Fibroblast of gingiva (primary cell): ENCODE measurements around the gene JMJD7.

Experiments used
- DNase-seq: peaks from one replicate; pipeline ENCODE4 v3.0.0-alpha.2; 2011; ENCODE audit warnings: low read depth

Gene JMJD7

DNA sequence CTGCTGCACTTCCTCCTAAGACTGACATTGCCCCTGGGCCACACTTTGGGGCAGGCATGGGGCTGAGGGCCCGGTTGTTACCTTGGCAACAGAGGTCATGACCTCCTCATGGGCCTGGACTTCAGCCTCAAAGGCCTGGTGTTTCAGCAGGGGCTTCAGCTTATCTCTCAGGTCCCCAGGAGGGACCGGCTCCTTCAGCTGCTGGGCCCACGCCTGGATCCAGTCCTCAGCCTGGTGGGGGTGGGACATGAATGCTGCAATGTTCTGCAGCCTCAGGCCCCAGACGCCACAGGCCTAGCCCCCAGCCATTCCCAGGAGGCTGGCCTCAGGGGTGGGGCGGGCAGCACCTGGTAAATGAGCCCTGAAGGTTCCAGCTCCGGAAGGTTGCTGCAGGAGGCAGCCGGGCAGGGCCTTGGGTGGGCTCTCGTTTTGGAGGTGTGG is 38.4 kb downstream of the JMJD7 start:
- no peak for DNase-seq

DNA sequence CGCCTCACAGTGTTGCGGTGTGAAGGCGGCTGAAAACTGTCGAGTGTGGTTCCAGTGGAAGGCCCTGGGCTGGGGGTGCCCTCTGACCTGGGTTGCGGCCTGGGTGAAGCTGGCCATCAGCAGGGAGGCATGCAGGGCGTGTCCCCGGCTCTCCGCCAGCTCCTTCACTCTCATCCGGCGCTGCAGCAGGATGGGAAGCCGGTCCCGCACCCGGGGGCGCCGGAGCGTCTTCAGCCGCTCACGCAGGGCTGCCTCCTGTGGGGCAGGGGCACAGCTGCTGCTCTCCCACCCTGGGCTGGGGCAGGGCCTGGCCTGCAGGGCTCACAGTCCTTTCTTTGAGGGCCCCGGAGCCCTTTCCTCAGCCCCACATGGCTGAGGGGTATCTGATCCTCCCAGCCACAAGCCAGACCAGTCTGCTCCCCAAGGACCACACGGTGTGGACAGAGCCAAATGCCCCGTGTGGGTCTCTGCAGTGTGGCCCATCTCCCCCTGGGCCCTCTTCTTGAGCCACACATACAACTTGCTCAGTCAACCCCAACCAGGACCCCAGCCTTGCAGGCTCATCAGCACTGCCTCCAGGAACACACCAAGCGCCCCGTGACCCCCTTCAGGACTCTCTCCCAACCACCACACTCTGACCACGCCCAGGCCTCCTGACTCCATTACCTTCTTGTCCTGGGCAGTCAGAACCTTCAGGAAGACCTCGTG is 39.1 kb downstream of the JMJD7 start:
- DNase-seq, result no peak

DNA sequence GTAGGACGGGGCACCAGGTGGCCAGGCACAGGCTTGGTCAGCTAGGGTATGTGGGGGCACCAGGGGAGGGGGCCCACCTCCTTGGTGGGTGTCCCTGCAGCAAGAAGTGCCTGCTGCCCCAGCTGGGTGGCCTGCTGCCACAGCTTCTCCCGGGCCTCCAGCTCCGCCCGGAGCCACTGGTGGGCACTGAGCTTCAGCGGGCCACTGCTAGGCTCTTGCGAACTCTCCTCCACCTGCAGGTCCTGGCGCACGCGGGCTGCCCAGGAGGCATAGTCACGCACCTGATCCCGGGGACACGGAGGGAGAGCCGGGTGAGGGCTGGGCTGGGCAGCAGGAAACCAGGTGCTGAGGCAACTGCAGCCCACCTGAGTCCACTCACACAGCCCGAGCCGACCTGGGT is 40.4 kb downstream of the JMJD7 start:
- no peak for DNase-seq

DNA sequence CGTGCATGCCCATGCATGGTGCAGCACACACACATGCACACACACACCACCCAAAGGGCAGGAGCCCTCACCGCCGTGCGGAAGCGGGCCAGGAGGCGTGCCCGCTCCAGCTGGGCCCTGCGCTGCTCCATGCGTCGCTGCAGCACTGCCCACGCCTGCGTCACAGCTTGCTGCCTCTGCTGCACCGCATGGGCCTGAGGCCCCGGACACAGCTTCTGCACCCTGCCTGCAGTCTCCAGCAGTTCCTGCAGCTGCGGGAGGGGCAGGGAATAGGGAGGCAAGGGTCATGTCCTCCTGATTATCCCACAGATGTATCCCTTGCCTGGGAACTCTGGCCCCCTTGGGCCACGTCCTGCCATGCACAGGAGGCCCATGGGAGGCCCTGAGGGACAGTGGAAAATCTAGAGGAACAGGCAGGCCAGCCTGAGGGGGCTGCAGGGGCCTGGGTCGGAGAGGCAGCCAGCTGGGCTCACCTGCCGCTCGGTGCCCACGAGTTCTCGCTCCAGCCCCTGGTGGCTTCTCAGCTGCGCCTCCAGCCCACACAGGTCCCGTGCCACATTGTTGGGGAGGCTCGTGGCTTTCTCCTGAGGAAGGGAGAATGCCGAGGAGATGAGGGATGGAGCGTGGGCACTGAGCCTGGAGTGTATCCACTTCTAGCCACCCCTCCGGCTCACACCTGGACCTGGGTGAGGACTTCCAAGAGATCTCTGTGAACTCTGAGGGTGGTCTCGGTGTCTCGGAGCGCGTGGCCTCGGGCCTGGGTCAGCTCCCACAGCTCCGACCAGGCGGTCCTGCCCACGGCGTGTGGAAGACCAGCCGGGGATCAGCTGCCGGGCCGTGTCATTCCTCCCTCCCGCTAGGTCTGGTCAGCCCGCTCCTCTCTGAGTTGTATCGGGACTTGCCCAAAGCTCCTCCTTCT is 42.1 kb downstream of the JMJD7 start:
- no peak for DNase-seq

DNA sequence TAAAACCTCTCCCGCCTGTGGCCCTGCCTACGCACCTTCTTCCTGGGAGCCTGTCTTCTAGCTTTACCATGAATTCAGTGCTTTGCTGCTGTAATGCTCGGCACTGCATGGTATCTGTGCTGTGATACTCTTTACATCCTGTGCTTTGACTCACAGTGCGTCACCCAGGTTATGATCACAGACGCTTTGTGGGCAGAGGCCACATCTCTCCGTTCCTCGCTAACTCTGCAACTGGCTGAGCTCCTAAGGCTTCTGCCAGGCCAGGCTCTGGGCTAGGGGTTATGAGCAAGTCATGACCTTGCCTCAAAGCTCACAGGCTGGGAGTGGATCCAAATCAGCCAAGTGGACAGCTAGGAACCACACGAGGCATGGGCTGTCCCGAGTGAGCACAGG is 42.8 kb downstream of the JMJD7 start:
- DNase-seq, result peak; percentile 18

DNA sequence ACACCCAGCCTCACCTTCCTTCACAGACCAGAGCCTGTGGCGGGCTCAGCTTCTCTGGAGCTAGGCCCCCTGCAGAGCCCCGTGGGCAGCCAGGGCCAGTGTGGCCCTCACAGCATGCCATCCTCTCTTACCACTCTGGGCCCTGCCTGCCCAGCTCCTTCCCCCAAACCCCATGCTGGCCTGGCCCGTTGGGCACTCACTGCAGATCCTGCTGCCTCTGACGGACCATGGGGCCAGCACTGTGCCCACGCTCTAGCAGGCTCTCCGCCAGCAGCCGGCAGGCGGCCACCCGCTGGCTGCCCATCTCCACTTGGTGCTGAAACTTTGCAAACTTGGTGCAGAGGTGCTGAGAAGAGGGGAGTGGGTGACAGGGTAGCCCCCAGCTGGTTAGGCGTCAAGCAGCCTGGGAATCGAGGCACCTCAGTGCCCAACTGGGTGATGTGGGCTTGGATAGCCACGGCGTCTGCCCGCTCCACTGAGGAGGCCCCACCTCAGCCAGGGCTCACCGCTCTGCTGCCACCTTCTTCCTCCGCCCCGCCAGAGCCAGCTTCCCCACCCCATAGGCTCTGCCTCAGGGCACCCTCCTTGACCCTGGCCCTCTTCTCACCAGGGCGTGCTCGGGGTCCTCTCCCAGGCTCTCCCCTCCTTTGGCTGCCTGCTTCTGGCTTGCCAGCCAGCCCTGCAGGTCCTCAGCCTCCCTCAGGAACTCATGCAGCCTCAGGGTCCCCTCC is 43.4 kb downstream of the JMJD7 start:
- DNase-seq, result no peak

DNA sequence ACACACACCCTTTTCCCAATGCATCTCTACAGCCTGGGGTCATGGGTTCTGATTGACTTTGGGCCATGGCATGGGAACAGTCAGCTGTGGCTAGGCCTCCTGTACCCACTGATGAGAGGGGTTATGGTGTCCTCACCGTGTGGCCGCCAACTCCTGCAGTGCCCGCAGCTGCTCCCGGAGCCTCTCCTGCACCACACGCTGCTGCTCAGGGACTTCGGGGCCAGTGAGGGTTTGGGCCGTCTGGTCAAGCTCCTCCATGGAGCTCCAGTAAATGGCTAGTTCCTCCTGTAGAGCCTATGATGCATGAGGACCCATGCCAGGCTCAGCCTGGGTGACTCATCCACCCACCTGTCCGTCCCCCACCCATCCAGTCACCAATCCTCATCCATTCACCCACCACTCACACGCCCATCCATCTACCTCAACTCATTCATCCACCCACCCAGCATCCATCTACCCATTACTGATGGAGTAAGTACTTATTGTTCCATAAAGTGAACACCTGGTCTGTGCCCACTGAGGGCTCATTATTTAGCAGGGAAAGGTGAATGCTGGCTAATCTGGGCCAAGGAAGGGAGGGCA is 44.4 kb downstream of the JMJD7 start:
- no peak for DNase-seq

DNA sequence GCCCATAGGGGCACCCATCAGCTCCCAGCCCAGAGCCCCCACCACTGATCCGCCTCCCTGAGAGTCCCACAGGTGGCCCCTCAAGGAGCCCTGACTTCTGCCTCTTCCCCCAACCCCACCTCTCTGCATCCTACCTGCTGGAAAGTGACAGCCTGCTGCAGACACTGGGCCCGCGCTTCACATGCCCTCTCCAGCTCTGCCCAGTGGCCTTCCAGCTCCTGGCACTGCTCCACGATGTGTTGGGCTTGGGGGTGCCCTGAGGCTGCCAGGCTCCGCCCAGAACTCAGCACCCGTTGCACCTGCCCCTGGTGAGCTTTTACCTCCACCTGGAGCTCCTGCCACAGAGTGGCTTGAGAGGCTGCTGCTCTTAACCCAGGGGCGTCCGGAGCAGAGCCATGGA is 45.8 kb downstream of the JMJD7 start:
- DNase-seq, result no peak

DNA sequence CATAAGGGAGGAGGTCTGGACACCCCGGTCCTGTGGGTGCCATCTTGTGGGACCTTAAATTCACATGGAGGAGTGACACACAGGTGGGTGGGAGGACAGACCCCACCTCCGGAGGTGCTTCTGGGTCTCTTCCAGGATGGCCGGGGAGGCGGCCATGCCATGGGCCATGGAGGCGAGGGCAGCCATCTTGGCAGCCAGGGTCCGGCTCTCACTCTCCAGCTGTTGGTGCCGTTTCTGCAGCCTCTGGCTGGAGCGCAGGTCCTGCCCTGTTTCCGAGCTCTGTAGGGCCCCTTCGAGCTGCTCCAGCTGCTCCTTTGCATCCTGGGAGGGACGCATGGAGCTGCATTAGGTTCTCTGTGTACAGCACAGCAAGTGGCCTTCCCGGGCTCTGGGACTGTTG is 46.8 kb downstream of the JMJD7 start:
- no peak for DNase-seq

DNA sequence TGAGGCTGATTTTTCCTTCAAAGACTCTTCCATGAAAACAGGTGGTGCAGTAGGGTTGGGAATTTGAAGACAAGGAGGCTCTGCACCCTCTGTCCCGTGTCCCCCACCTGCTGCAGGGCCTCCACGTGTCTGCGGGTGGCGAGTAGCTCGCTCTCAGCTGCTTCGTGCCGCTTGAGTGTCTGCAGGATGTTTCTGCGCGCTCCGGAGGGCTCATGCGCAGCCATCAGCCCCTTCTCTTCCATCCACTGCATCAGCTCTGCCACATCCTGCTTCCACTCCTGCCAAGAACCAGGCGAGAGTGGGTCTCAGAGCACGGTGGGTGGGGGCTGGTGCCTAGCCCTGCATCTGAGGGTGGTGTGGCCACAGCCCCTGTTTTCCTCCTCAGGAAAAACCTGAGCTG is 48.1 kb downstream of the JMJD7 start:
- no peak for DNase-seq

DNA sequence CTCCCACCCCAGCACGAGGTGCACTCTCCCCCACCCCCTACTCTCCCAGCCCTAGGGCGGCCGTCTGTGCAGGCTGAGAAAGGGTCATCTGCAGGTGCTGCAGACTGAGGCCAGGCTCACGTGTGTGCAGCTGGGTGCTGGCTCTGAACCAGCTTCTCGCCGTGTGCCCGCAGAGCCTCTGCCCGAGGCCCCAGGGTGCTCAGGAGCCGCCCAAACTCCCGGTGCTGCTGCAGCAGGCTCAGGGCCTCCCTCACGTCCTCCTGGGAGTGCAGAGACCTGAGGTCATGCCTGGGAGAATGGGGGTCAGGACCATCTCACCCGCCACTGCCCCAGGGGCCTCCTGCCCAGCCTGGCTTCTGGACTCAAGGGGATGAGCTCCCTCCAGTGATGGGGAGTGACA is 48.8 kb downstream of the JMJD7 start:
- DNase-seq, result no peak

DNA sequence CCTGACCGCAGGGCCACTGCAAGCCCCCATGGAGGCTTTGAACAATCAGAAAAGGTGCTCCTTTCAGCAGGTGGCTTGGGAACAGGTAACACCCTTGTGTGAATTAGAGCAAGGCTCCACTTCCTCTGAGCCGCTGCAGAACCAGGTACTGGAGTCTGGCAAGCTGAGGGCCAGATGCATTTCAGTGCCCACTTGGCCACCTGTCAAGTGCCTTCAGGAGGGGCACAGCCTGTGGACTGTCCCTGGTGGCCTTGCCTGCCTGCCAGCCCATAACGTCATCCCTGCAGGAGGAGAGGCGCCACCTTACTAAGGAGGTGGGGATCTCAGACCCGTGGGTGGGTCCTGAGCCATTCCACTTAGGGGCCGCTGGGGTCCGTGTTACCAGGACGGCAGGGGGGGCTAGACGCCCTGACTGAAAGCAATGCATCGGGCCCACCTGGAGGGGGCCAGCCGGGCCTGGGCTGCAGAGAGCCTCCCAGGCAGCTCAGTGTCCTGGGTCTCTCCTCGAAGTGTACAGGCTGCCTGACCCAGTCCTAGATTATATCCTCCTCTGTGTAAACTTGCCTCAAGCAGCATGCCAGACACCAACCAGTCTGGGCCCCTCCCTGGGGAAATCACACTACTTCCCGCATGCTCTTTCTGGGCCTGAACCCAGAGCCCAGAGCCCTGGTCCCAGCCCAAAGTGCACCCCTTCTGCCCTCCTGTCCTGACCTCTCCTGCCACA is 49.9 kb downstream of the JMJD7 start:
- no peak for DNase-seq

DNA sequence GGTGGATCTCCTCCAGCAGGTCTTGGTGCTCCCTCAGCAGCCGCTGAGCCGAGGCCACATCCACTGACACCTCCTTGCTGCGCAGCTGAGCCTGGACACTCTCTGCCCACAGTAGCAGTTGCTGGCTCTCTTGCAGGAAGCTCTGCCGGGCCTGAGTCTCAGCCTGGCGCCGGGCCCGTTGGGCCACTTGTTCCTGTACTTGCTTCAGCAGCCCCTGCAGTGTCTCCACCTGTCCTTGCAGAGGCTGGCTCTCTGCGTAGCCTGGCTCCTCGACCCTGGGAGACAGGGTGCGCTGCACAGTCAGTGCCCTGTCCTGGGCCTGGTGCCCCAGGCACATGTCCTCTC is 50.4 kb downstream of the JMJD7 start:
- no peak for DNase-seq

DNA sequence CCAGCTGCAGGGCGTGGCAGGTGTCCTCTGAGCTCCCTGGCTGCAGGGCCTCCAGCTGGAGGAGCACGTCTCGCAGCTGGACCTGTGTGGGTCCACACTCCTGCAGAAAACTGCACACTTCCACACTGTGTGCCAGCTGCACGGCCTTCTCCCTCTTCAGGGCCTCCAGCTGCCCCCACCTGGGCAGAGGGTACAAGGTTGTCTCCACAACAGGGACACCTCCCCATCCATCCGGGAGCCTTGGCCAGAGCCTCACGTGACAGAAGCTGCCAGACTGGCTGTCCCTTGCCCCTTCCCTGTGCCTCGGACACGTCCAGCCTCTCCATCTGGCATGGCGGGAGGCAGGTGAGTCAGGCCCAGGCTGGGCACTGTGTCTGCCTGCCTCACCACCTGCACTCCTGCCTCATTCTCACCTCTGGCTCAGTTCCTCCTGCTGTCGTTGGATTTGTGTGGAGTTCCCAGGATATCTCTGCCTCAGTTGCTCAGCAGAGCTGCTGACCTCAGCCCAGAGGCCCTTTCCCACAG is 51.5 kb downstream of the JMJD7 start:
- no peak for DNase-seq

DNA sequence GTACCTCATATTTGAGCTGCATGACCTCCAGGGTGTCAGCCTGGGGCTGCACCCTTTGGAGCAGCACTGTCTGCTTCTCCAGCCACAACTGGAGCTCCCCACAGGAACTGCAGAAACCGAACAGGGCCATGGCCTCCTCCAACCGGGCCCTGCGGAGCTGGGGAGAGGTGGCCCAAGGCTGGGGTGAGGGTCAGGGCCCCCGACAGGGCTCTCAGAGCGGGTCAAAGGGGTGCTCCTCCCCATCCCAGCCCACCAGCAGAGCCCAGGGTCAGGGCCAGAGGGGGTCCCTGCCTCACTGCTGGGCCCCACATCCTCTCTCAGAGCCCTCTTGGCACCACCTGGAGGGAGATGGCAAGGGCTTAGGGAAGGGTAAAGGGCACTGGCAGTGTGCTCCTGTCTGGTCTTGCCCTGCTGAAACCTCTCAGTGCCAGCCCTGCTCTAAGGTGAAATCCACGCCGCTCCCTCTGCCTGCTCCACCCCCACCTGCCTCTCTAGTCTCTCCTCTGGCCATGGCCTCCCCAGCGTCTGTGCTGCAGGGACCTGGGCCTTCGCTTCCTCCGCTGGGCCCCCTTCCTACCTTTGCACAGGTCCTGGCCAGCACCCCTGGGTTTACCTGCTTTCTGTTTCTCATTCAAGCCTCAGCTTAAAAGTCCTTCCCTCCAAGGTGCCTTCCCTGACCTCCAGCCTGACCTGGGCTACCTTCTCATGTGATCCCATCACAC is 52.4 kb downstream of the JMJD7 start:
- DNase-seq, result no peak

DNA sequence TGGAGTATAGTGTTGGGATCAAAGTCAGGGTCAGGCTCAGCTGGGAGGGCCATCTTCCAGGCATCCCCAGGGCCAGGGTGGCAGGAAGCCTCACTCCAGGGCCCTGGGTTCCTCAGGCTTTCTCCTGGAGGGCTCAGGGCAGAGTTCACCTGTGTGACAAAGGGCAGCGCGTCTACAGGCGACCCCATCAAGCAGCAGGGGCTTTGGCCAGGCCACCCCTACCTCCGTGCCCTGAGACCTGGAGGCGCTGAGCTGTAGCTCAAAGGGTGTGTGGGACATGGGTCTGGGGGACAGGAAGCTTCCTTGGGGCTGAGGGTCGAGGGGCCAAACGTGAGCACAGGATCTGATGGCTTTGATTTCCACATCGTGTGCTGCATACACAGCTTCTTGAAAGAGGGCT is 53.2 kb downstream of the JMJD7 start:
- DNase-seq, result no peak

DNA sequence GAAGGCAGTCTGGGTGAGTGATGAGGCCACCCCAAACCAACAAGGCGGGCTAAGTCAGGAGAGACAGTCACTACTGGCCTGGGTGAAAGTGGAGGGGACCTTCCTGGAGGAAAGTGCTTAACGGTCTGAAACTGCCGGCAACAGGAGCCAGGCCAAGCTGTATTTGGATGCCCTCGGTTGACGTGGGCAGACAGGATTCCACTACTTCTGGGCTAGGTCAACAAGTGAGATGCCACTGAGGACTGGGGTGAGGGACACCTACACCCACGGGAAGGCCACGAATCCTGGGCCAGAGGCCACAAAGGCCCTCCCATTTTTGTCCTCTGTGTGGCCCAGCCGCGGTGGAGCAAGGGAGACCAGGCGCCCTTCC is 53.6 kb downstream of the JMJD7 start:
- DNase-seq, result no peak

DNA sequence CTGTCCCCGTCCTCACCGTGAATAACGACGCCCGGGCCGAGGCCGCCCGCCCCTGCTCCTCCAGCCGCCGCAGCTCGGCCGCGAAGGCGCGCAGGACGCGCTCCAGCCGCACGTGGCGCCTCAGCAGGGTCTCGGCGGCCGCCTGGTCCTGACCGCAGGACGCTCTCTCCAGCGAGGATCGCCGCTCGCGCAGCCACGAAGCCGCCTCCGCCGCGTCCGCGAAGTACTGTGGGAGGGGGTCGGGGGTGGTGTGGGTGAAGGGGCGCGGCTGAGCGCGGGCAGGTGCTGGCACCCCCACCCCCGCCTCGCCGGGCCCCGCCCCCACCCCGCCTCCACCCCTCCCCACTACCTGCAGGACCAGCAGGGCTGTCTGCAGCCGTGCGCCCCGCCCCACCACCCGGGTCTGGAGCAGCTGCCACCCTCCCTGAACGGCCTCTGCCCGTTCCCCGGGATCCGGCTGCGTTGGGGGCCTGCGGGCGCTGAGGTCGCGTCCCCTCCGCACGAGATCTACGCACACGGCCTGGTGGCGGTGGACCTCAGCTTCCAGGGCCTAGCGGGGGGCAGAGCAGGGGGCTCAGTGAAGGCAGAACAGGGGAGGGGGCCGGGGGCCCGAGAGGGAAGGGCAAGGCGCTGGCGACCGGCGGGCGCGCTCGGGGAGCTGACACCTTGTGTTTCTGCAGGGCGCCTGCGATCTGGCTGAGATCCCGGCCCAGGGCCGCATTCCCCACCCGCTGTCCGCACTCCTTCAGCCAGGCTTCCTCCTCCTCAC is 54.2 kb downstream of the JMJD7 start:
- DNase-seq, result no peak

DNA sequence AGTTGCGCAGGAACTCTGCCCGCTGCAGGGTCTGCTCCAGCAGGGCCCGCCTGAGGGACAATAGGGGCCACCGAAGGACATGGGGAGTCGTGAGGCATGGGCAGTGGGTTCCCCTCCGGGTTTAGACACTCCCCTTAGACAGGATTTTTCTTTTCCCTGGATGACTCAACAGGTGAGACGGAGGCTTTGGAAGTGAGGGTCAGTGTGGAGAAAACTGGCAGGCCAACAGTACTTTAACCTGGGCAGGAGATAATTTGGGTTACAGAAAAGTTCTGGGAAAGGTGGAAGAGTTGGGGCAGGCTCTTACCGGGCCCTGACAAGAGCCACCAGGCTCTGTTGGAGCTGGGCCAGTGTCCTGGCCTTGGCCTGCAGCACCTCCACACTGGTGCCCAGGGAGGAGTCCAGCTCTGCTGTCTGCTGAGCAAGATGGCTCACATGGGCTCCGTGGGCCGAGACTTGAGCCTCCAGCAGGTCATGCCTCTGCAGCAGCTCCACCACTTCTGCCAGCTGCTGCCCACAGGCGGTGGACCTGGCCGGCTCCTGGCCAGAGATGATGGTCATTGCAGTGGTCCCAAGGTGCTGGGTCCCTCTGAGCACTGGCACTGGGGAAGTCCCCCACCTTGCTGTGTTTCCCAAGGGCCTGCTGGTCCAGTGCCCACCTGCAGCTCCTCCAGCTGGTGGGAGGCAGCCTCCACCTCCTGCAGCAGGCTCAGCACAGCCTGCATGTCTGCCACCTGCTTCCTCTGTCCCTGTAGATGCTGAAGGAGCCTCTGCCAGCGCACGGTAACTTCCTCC is 55.0 kb downstream of the JMJD7 start:
- DNase-seq, result no peak

DNA sequence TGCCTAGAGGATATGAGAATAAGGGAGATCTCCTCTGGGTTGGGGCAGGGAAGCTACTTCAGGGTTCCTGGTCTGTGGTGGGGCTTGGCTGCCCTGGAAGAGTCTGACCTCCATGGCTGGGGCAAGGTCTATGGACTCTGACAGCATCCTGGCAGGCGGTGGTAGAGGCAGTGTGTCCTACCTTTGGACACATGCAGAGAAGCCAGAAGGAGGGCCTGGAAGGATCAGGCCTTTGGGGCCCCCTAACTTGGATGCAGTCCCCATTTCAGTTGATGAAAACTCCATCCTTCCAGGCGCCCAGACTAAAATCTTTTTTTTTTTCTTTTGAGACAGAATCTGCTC is 55.6 kb downstream of the JMJD7 start:
- DNase-seq, result no peak
